ENCODE measurements around the gene COL5A2. TPM values are rescaled to one million over a fixed set of nuclear protein-coding genes. Genes with fewer than 3 reads are reported as not detected.

COL5A2 gene
- 175 and 204 TPM in 2 replicates for total RNA-seq (2014; rRNA removed; shearing (Covaris generic))

GRCh38 chr2:189179570-189179950 is at the start of gene COL5A2:
Gene COL5A2 (minus strand): TSS chr2:189179761. CDS start chr2:189179604, 157 bp downstream.
- DNase-seq (ENCODE audit: low read depth), result peak; percentile 92

- DNase-seq (ENCODE audit: low read depth), result no peak
Observed at GRCh38 chr2:189226017-189226416, 46.5 kb upstream of the COL5A2 start.

GRCh38 chr2:189225032-189225431 is 45.5 kb upstream of the COL5A2 start:
- DNase-seq (ENCODE audit: low read depth), result no peak

GRCh38 chr2:189222468-189223105 is 43.0 kb upstream of the COL5A2 start:
- peak; percentile 58 for DNase-seq (ENCODE audit: low read depth)

- peak; percentile 48 for DNase-seq (ENCODE audit: low read depth)
Observed at GRCh38 chr2:189221811-189222467, 42.4 kb upstream of the COL5A2 start.

- no peak for DNase-seq (ENCODE audit: low read depth)
Observed at GRCh38 chr2:189218236-189218635, 38.7 kb upstream of the COL5A2 start.

- peak; percentile 47 for DNase-seq (ENCODE audit: low read depth)
Observed at GRCh38 chr2:189217541-189217940, 38.0 kb upstream of the COL5A2 start.

GRCh38 chr2:189217051-189217450 is 37.5 kb upstream of the COL5A2 start:
- no peak for DNase-seq (ENCODE audit: low read depth)

GRCh38 chr2:189214484-189214883 is 34.9 kb upstream of the COL5A2 start:
- no peak for DNase-seq (ENCODE audit: low read depth)

GRCh38 chr2:189213250-189213649 is 33.7 kb upstream of the COL5A2 start:
- no peak for DNase-seq (ENCODE audit: low read depth)

GRCh38 chr2:189210250-189211087 is 30.9 kb upstream of the COL5A2 start:
- DNase-seq (ENCODE audit: low read depth), result peak; percentile 95

- DNase-seq (ENCODE audit: low read depth), result no peak
Observed at GRCh38 chr2:189208254-189208653, 28.7 kb upstream of the COL5A2 start.

- DNase-seq (ENCODE audit: low read depth), result peak; percentile 68
Observed at GRCh38 chr2:189204322-189204941, 24.9 kb upstream of the COL5A2 start.

- DNase-seq (ENCODE audit: low read depth), result no peak
Observed at GRCh38 chr2:189203177-189203799, 23.7 kb upstream of the COL5A2 start.

GRCh38 chr2:189199797-189200196 is 20.2 kb upstream of the COL5A2 start:
- DNase-seq (ENCODE audit: low read depth), result no peak

GRCh38 chr2:189192766-189193165 is 13.2 kb upstream of the COL5A2 start:
- DNase-seq (ENCODE audit: low read depth), result no peak

- DNase-seq (ENCODE audit: low read depth), result no peak
Observed at GRCh38 chr2:189191766-189192165, 12.2 kb upstream of the COL5A2 start.

GRCh38 chr2:189190685-189191084 is 11.1 kb upstream of the COL5A2 start:
- no peak for DNase-seq (ENCODE audit: low read depth)

GRCh38 chr2:189188115-189188805 is 8.7 kb upstream of the COL5A2 start:
- peak; percentile 45 for DNase-seq (ENCODE audit: low read depth)

GRCh38 chr2:189183170-189183569 is 3.6 kb upstream of the COL5A2 start:
- no peak for DNase-seq (ENCODE audit: low read depth)

GRCh38 chr2:189181706-189182105 is 2.1 kb upstream of the COL5A2 start:
- DNase-seq (ENCODE audit: low read depth), result no peak
